GM19240 (cell line): ENCODE results near the gene HELB.

Experiments used
- DNase-seq: peaks from one replicate; pipeline ENCODE4 v3.0.0; 2011; ENCODE audit warnings: low spot score; ENCODE audit not compliant: insufficient read length

HELB gene

DNA sequence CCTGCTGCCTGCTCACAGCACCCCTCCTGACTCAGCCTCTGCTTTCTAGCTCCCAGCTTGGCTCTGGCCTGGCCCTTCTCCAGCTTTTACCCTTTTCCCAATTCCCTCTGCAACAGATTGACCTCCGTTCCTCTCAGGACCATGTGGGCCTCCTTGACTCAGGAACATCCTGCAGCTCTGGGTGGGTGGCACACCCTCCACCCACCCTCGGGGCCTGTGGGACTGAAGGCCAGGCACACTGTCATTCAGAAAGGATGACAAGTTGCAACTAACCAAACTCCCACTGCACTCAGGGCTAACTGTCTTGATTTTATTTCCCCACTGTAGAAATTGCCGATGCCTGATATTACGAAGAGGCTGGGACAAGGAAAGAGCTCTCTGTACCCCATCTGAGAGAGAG, 59.4 kb downstream of the HELB start:
- no peak for DNase-seq

DNA sequence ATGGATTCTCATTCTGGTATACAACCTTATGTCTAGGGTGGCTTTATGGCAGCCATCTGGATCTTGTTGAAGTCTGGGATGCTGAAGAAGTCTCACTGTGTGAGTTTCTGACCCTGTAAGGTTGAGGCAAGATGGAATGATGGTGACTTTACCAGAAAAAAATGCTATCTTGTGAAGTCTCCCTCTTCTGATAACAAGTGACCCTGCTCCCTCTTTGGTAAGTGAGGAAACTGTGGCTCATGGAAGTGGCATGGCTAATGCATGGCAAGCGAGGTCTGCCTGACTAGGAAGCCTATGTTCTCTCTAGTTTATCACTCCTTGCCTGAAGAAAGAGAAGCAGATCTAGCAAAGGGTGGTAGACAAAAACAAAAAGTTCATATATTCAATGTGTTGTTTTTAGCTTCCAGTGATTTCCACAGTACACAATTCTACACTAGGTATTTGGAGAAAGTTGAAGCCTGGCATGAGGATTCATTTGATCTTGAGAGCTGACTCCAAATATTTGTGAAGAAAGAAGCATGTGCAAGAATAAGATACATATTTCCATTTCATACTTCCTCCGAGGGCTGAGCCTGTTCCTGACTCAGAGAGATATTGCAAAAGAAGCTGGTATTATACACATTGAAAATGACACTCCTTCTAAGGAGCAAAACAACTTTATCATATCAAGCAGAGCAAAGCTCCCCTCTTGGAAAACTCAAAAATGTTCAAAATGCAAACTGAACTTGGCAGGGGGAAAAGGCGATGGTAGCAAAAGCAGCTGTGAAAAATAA, 63.6 kb downstream of the HELB start:
- DNase-seq: no peak

DNA sequence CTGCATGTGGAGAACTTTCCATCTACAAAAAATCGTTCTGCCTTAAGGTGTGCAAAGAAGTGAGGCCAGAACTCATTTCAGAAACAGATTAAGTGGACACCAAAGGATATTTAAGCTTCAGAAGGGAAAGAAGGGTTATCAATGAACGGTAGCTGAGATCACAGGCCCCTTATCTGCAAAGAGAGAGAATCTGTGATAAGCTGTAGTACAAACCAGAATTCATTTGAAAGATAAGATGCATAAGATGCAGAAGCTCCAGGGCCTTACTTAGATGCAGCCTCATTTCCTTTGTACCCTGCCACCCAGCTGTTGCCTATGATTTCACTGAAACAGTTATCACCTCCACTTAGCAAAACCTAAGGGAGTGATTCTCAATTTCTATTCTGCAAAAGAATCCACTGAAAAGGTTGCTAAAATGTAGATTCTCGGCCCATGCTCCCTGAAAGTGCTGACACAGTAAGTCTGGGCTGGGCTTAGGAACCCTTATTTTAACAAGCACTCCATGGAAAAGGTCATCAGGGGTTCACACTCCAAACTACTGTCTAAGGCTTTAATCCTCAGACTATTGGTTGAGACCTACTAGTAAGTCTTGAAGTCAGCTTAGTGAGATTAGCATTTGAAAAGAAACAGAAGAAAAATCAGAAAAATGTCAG, 64.8 kb downstream of the HELB start:
- no peak for DNase-seq

DNA sequence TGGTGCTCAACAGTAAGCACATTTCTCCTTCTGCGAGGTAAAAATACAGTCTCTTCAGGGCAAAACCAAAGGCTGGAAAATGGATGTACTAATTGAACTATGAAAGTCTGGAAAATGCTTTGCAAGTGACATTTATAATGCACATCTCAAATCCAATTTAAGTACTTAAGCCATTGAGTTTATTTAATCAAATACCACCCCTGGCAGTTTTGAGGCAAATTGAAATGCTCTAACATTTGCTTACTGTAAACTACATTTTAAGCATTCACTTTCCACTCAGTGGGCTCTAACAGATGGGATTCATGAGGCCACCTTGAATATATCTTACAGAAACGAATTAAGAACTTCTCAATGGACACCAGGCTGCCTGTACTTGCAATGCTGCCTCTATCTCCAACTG, 69.7 kb downstream of the HELB start:
- no peak for DNase-seq

DNA sequence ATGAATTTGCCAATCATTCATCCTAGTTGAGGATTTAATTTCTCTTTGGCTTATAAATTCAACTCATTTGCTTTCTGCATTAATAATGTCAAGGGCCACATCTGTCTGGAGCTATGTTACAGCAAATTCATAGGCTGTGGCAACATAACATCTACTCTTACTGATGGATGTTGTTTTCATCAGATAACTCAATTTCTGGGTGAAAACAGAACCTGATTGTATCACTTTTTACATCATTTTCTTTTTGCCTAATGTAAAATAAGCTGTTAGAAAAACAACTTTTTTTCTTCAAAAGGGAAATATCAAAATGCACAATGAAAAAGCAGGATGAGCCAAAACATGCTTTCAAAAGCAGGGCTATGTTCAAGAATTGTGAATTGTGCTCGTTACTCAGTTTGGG, 73.3 kb downstream of the HELB start:
- no peak for DNase-seq

DNA sequence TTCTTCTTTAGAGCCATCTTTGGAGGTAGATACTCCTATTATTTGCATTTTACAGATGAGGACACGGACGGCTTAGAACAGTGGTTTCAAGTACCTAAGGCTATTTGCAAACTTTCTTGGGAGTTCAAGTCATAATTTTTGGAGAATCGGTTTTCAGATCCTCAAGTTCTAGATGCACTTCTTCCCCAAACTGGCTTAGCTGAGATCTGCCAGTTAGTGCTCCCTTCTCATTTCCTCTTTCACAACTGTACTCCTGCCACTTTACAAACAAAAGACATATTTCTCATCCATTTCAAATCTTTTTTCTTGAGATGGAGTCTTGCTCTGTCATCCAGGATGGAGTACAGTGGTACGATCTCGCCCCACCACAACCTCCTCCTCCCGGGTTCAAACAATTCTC, 77.3 kb downstream of the HELB start:
- DNase-seq: no peak

DNA sequence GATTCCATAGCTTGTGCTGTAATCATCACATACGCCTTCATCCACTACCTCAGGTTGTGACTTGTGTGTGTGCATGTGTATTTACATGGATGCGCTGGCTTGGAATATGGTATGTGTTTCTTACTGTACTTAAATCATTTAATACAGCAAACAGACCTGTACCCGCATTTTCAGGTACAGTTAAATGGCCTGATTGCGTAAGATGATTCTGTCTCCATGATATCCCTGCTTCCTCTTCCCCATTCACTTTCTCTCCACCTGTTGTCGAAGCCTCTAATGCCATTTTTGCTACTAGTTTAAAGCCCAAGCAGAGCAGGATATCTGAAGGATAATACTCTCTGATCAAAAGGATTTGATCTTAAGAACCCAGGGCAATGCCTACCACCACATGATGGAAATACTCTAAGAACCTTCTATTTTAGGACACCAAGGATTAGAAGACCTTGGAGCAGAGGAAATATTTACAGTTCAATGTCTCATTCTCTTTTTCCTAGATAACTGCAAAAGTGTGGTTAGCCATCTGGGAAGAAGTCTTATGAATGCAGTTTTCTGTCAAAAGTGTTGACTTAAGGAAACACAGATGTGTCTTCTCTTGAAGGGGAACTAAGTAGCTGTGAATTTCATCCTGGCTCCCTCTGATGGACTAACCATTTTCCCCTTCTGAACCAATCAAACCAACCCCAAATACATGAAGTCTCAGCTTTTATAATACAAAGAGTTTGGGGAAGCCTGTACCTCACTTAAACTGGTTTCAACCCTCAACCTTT, 78.7 kb downstream of the HELB start:
- no peak for DNase-seq

DNA sequence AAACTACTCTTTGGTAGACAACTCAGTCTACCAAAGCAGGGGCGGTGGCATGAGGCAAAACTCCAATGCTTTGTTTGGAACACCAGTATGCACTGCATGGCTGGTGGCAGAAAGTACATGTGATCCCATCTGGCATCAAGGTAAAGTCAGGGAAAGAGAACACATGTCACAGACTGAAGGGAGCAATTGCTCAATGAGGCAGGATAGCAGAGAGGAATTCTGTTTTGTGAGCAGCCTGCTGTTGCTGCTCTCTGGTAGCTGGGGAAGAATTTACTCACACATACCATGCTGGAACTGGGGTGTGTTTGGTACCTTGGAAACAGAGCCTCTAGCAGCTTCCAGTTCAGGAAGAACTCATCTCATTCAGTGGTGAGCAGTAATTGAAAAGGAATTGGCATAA, 84.8 kb downstream of the HELB start:
- DNase-seq: no peak
